GM23338 (cell line): ENCODE data around the gene POLR2B. TPM values are rescaled to one million over a fixed set of nuclear protein-coding genes. Genes with fewer than 3 reads are reported as not detected.

ENCODE experiments used
- ATAC-seq: fragments of 200-7000 bp; cut with Tn5 transposase; 3 replicates; pipeline ENCODE4 v1.9.1; 2020
- DNase-seq: peaks from one replicate; pipeline ENCODE4 v3.0.0-alpha.2; 2015; ENCODE audit warnings: low spot score
- H2AFZ ChIP-seq: fragments of 200-600 bp; sonication (generic); 2 replicates; pipeline ENCODE4 v1.8.0; 2016; ENCODE audit warnings: antibody characterized with exemption, mild to moderate bottlenecking, moderate library complexity
- H3F3A ChIP-seq: fragments of 200-600 bp; sonication (generic); replicated peaks from 2 replicates; pipeline ENCODE4 v1.8.0; 2017; ENCODE audit warnings: antibody characterized with exemption, mixed run types, low read depth
- H3K27ac ChIP-seq: fragments of 200-600 bp; sonication (generic); 2 replicates; pipeline ENCODE4 v1.6.1; 2016; ENCODE audit warnings: low read depth
- H3K27me3 ChIP-seq: fragments of 200-600 bp; sonication (generic); 2 replicates; pipeline ENCODE4 v1.8.0; 2016; ENCODE audit warnings: mild to moderate bottlenecking, mixed run types, moderate library complexity; ENCODE audit not compliant: insufficient read depth
- H3K36me3 ChIP-seq: fragments of 200-600 bp; sonication (generic); 2 replicates; pipeline ENCODE4 v1.8.0; 2016; ENCODE audit warnings: mild to moderate bottlenecking; ENCODE audit not compliant: insufficient read depth
- H3K4me1 ChIP-seq: fragments of 200-600 bp; sonication (generic); 2 replicates; pipeline ENCODE4 v1.8.0; 2016; ENCODE audit warnings: mild to moderate bottlenecking, moderate library complexity; ENCODE audit not compliant: insufficient read depth
- H3K4me2 ChIP-seq: fragments of 200-600 bp; sonication (generic); 2 replicates; pipeline ENCODE4 v1.7.1; 2017; ENCODE audit warnings: mixed run types
- H3K4me3 ChIP-seq: fragments of 200-600 bp; sonication (generic); 2 replicates; pipeline ENCODE4 v1.6.1; 2016; ENCODE audit warnings: mixed run types
- H3K79me2 ChIP-seq: fragments of 200-600 bp; sonication (generic); replicated peaks from 2 replicates; pipeline ENCODE4 v1.8.0; 2017; ENCODE audit warnings: mild to moderate bottlenecking; ENCODE audit not compliant: insufficient read depth
- H3K9me2 ChIP-seq: fragments of 200-600 bp; sonication (generic); 2 replicates; pipeline ENCODE4 v1.8.0; 2017; ENCODE audit not compliant: insufficient read depth
- H4K20me1 ChIP-seq: fragments of 200-600 bp; sonication (generic); replicated peaks from 2 replicates; pipeline ENCODE4 v1.8.0; 2017; ENCODE audit warnings: mild to moderate bottlenecking; ENCODE audit not compliant: insufficient read depth
- H3K27ac Mint-ChIP-seq: 2 replicates; pipeline ENCODE4 v1.8.0; 2020; ENCODE audit warnings: inconsistent platforms, mild to moderate bottlenecking, moderate library complexity, mixed read lengths
- H3K27me3 Mint-ChIP-seq: 3 replicates; pipeline ENCODE4 v1.8.0; 2022; ENCODE audit warnings: low read depth, mild to moderate bottlenecking, moderate library complexity, mixed read lengths, inconsistent platforms; ENCODE audit not compliant: insufficient read depth, poor library complexity
- H3K36me3 Mint-ChIP-seq: 3 replicates; pipeline ENCODE4 v1.8.0; 2021; ENCODE audit warnings: low read depth, mild to moderate bottlenecking, inconsistent platforms, moderate library complexity, mixed read lengths
- H3K4me1 Mint-ChIP-seq: 3 replicates; pipeline ENCODE4 v1.8.0; 2020; ENCODE audit warnings: mild to moderate bottlenecking, inconsistent platforms, mixed read lengths
- H3K4me3 Mint-ChIP-seq: 3 replicates; pipeline ENCODE4 v1.8.0; 2021; ENCODE audit warnings: moderate library complexity, mild to moderate bottlenecking, inconsistent platforms, mixed read lengths
- H3K9me3 Mint-ChIP-seq: 3 replicates; pipeline ENCODE4 v1.8.0; 2020; ENCODE audit warnings: moderate library complexity, mild to moderate bottlenecking, inconsistent platforms, mixed read lengths
- ETS1 ChIP-seq: IDR thresholded peaks from 2 replicates; pipeline ENCODE4 v1.6.1; 2016; ENCODE audit warnings: antibody characterized with exemption
- EZH2 ChIP-seq: fragments of 200-600 bp; sonication (generic); IDR thresholded peaks from one replicate; pipeline ENCODE4 v1.8.0; 2017; ENCODE audit warnings: antibody characterized with exemption, mild to moderate bottlenecking, low read depth; ENCODE audit not compliant: unreplicated experiment
- EZH2phosphoT487 ChIP-seq: fragments of 200-600 bp; sonication (generic); IDR thresholded peaks from one replicate; pipeline ENCODE4 v1.8.1; 2018; ENCODE audit warnings: antibody characterized with exemption; ENCODE audit not compliant: unreplicated experiment
- JUNB ChIP-seq: IDR thresholded peaks from one replicate; pipeline ENCODE4 v1.6.1; 2016; ENCODE audit warnings: antibody characterized with exemption; ENCODE audit not compliant: unreplicated experiment
- NANOG ChIP-seq: IDR thresholded peaks from 2 replicates; pipeline ENCODE4 v1.6.1; 2016; ENCODE audit warnings: antibody characterized with exemption, borderline replicate concordance
- POLR2AphosphoS5 ChIP-seq: IDR thresholded peaks from 2 replicates; pipeline ENCODE4 v1.6.1; 2016; ENCODE audit warnings: antibody characterized with exemption, low read depth
- REST ChIP-seq: IDR thresholded peaks from one replicate; pipeline ENCODE4 v1.6.1; 2018; ENCODE audit warnings: antibody characterized with exemption; ENCODE audit not compliant: unreplicated experiment
- STAT1 ChIP-seq: IDR thresholded peaks from one replicate; pipeline ENCODE4 v1.6.1; 2016; ENCODE audit warnings: antibody characterized with exemption; ENCODE audit not compliant: unreplicated experiment
- ZNF114 ChIP-seq: fragments of 250-450 bp; sonication (Bioruptor Pico); IDR thresholded peaks from 2 replicates; pipeline ENCODE4 v1.5.0; 2020; ENCODE audit warnings: mild to moderate bottlenecking, moderate library complexity
- ZNF331 ChIP-seq: fragments of 250-450 bp; sonication (Bioruptor Pico); IDR thresholded peaks from 2 replicates; pipeline ENCODE4 v1.5.0; 2020; ENCODE audit warnings: low read depth, mild to moderate bottlenecking, moderate library complexity
- polyA plus RNA-seq: library from polyadenylated mRNA; unstranded; fragments of >200 nt; fragmentation: Nextera tagmentation; extraction: Ambion mirVana; gene quantifications from 2 replicates; pipeline ENCODE4 v1.2.1, GENCODE V29; 2016
- total RNA-seq: library from RNA; depleted of rRNA; stranded (reverse); fragments of >200 nt; shearing (Covaris generic); gene quantifications from 2 replicates; pipeline ENCODE4 v1.2.3, GENCODE V29; 2014
- TF ChIP-seq, protein P1 (sequence below), 2 experiments: fragments of 200-600 bp in 1 of 2; sonication (generic) in 1 of 2; conservative IDR thresholded peaks; 2 replicates each; pipeline versions ENCODE4 v1.5.1 to v1.6.1; 2016 to 2017; ENCODE audit warnings: antibody characterized with exemption in 2 of 2, low read depth in 2 of 2, mild to moderate bottlenecking in 2 of 2, moderate library complexity in 1 of 2
- TF ChIP-seq, protein P2 (sequence below): fragments of 250-450 bp; sonication (Bioruptor Pico); IDR thresholded peaks from 2 replicates; pipeline ENCODE4 v1.5.0; 2020; ENCODE audit warnings: mild to moderate bottlenecking, moderate library complexity

The POLR2B gene
- total and polyA plus RNA-seq, 2 experiments from 2014 or later = 56.5 to 165 TPM

DNA sequence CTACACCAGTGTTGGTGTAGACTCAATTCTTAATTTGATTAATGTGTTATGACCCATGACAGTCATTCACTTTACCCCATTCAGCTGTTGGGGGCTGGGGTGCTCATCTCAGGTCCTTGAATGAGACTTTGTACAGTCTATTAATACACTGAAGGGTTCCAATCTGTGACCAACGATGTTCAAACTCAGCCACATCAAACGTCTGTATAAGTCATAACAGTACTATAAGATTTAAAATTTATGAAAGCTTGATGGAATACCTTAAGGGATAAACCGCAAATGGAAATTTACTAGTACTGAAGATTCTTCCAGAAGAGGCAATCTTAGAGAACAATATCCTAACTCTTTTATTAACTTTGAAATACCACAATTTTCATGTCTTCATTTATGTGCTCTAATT, 37.3 kb upstream of the POLR2B start (continued):
- TF ChIP-seq REST = no peak
- TF ChIP-seq ZNF114 (CRISPR knock-in tag) = no peak

GRCh38 chr4:56953680-56954520, 24.8 kb upstream of the POLR2B start:
- DNase-seq (no peak), ATAC-seq (no peak)
- H3K27me3 ChIP-seq = peaks cover 22% of the 10 kb centered on the region
- Mint-ChIP-seq H3K36me3 (no peaks in the 10 kb centered on the region), H3K27ac (no peak overlapping the region), H3K9me3 (no peaks in the 10 kb centered on the region; the same call in 2 of the 3 replicates), H3K4me3 (no peak overlapping the region), H3K4me1 (no peaks in the 10 kb centered on the region), H3K27me3 (peaks cover 10% of the 10 kb centered on the region)
- H3K27ac ChIP-seq = no peak overlapping the region
- H3K36me3 ChIP-seq = no peaks in the 10 kb centered on the region
- no peak overlapping the region for H3K4me3 ChIP-seq
- no peaks in the 10 kb centered on the region for H3K9me2 ChIP-seq
- H3K79me2 ChIP-seq = no peaks in the 10 kb centered on the region
- H2AFZ ChIP-seq = no peak overlapping the region
- H3K4me1 ChIP-seq = no peaks in the 10 kb centered on the region
- H4K20me1 ChIP-seq = no peaks in the 10 kb centered on the region
- H3F3A ChIP-seq = no peaks in the 10 kb centered on the region
- H3K4me2 ChIP-seq = no peak overlapping the region
- no peak for TF ChIP-seq ZNF331 (CRISPR knock-in tag)
- TF ChIP-seq, protein P1, sequence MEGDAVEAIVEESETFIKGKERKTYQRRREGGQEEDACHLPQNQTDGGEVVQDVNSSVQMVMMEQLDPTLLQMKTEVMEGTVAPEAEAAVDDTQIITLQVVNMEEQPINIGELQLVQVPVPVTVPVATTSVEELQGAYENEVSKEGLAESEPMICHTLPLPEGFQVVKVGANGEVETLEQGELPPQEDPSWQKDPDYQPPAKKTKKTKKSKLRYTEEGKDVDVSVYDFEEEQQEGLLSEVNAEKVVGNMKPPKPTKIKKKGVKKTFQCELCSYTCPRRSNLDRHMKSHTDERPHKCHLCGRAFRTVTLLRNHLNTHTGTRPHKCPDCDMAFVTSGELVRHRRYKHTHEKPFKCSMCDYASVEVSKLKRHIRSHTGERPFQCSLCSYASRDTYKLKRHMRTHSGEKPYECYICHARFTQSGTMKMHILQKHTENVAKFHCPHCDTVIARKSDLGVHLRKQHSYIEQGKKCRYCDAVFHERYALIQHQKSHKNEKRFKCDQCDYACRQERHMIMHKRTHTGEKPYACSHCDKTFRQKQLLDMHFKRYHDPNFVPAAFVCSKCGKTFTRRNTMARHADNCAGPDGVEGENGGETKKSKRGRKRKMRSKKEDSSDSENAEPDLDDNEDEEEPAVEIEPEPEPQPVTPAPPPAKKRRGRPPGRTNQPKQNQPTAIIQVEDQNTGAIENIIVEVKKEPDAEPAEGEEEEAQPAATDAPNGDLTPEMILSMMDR (conservative IDR thresholded peaks at IDR 0.05; ENCODE audit: low read depth in 2 of 2) = no peak
- TF ChIP-seq POLR2AphosphoS5 = no peak
- TF ChIP-seq EZH2phosphoT487 = no peak
- TF ChIP-seq JUNB = no peak
- no peak for TF ChIP-seq ZNF114 (CRISPR knock-in tag)
- TF ChIP-seq NANOG = no peak
- no peak for TF ChIP-seq EZH2
- TF ChIP-seq ETS1 = no peak
- TF ChIP-seq, protein P2, sequence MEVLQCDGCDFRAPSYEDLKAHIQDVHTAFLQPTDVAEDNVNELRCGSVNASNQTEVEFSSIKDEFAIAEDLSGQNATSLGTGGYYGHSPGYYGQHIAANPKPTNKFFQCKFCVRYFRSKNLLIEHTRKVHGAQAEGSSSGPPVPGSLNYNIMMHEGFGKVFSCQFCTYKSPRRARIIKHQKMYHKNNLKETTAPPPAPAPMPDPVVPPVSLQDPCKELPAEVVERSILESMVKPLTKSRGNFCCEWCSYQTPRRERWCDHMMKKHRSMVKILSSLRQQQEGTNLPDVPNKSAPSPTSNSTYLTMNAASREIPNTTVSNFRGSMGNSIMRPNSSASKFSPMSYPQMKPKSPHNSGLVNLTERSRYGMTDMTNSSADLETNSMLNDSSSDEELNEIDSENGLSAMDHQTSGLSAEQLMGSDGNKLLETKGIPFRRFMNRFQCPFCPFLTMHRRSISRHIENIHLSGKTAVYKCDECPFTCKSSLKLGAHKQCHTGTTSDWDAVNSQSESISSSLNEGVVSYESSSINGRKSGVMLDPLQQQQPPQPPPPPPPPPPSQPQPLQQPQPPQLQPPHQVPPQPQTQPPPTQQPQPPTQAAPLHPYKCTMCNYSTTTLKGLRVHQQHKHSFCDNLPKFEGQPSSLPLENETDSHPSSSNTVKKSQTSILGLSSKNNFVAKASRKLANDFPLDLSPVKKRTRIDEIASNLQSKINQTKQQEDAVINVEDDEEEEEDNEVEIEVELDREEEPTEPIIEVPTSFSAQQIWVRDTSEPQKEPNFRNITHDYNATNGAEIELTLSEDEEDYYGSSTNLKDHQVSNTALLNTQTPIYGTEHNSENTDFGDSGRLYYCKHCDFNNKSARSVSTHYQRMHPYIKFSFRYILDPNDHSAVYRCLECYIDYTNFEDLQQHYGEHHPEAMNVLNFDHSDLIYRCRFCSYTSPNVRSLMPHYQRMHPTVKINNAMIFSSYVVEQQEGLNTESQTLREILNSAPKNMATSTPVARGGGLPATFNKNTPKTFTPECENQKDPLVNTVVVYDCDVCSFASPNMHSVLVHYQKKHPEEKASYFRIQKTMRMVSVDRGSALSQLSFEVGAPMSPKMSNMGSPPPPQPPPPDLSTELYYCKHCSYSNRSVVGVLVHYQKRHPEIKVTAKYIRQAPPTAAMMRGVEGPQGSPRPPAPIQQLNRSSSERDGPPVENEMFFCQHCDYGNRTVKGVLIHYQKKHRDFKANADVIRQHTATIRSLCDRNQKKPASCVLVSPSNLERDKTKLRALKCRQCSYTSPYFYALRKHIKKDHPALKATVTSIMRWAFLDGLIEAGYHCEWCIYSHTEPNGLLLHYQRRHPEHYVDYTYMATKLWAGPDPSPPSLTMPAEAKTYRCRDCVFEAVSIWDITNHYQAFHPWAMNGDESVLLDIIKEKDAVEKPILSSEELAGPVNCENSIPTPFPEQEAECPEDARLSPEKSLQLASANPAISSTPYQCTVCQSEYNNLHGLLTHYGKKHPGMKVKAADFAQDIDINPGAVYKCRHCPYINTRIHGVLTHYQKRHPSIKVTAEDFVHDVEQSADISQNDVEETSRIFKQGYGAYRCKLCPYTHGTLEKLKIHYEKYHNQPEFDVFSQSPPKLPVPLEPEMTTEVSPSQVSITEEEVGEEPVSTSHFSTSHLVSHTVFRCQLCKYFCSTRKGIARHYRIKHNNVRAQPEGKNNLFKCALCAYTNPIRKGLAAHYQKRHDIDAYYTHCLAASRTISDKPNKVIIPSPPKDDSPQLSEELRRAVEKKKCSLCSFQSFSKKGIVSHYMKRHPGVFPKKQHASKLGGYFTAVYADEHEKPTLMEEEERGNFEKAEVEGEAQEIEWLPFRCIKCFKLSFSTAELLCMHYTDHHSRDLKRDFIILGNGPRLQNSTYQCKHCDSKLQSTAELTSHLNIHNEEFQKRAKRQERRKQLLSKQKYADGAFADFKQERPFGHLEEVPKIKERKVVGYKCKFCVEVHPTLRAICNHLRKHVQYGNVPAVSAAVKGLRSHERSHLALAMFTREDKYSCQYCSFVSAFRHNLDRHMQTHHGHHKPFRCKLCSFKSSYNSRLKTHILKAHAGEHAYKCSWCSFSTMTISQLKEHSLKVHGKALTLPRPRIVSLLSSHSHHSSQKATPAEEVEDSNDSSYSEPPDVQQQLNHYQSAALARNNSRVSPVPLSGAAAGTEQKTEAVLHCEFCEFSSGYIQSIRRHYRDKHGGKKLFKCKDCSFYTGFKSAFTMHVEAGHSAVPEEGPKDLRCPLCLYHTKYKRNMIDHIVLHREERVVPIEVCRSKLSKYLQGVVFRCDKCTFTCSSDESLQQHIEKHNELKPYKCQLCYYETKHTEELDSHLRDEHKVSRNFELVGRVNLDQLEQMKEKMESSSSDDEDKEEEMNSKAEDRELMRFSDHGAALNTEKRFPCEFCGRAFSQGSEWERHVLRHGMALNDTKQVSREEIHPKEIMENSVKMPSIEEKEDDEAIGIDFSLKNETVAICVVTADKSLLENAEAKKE (CRISPR knock-in tag) = no peak
- TF ChIP-seq STAT1 = no peak
